Measurements from ENCODE around the gene RAP1GAP2. TPM values are rescaled to one million over a fixed set of nuclear protein-coding genes. Genes with fewer than 3 reads are reported as not detected.

Gene RAP1GAP2
- total RNA-seq, 1 donor from 2014 or later, result 29.3 TPM

GRCh38 chr17:3003296-3004149 lies 207.3 kb downstream of the RAP1GAP2 start:
- no peak for DNase-seq

GRCh38 chr17:3004150-3004801 lies 208.0 kb downstream of the RAP1GAP2 start:
- DNase-seq, result peak; percentile 96

GRCh38 chr17:3004925-3005324 lies 208.7 kb downstream of the RAP1GAP2 start:
- no peak for DNase-seq

GRCh38 chr17:3005696-3006095 lies 209.5 kb downstream of the RAP1GAP2 start:
- no peak for DNase-seq

- no peak for DNase-seq
These were observed 210.6 kb downstream of the RAP1GAP2 start for GRCh38 chr17:3006801-3007200.

- no peak for DNase-seq
These were observed 211.4 kb downstream of the RAP1GAP2 start for GRCh38 chr17:3007651-3008121.

- DNase-seq, result no peak
These were observed 212.4 kb downstream of the RAP1GAP2 start for GRCh38 chr17:3008336-3009288.

GRCh38 chr17:3009411-3009920 lies 213.2 kb downstream of the RAP1GAP2 start:
- no peak for DNase-seq

- DNase-seq, result no peak
These were observed 215.7 kb downstream of the RAP1GAP2 start for GRCh38 chr17:3011891-3012290.

GRCh38 chr17:3012926-3013581 lies 216.8 kb downstream of the RAP1GAP2 start:
- no peak for DNase-seq

GRCh38 chr17:3015890-3016289 lies 219.7 kb downstream of the RAP1GAP2 start:
- DNase-seq, result no peak

GRCh38 chr17:3017936-3018335 lies 221.7 kb downstream of the RAP1GAP2 start:
- no peak for DNase-seq

GRCh38 chr17:3019761-3020160 lies 223.5 kb downstream of the RAP1GAP2 start:
- DNase-seq, result no peak

GRCh38 chr17:3020381-3020780 lies 224.1 kb downstream of the RAP1GAP2 start:
- DNase-seq, result no peak

GRCh38 chr17:3022197-3022596 lies 226.0 kb downstream of the RAP1GAP2 start:
- DNase-seq, result no peak

GRCh38 chr17:3024346-3024745 lies 228.1 kb downstream of the RAP1GAP2 start:
- DNase-seq, result no peak

GRCh38 chr17:3025421-3026124 lies 229.3 kb downstream of the RAP1GAP2 start:
- no peak for DNase-seq

- no peak for DNase-seq
These were observed 230.1 kb downstream of the RAP1GAP2 start for GRCh38 chr17:3026125-3026855.

- DNase-seq, result no peak
These were observed 230.9 kb downstream of the RAP1GAP2 start for GRCh38 chr17:3026856-3027751.
